ENCODE results near the gene FRMD4B.

DNA sequence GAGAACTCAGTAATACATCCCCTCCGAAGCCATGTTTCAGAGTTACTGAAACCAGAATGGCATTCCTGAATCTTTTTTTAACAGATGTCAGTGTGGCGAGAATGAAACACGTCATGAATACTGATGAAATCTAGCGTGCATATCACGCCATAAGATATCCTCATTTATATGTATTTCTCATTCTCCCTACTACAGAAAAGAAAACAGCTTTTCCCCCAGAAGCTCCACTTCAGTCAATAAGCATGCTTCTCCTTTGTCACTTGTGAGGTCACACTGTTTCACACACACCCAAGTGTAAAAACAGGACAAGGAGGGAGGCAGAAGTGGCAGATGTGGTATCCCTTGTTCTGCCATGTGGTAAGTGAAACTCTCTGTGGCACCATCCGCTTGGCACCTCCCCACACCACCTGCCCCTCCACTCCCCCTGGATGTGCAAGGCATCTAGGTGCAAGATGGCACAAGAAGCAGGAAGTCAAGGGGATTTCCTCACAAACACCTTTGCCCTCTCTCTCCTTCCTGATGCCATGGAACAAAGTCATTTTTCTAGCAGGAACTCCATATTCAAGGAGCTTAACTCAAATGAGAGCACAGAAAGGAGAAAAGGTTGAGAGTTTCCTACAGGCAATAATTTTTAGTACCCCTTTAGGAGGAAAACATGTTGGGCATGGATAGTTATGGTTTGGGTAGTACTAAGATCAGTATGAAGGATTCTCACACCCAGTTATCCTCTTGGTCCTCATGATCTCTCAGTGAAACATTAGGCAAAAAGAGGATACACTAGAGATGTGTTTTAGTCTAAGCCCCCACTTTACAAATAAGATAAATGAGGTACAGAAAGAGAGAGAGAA is 47.5 kb upstream of the FRMD4B start:
- no peak for TF ChIP-seq EZH2 (IDR thresholded peaks at IDR 0.05; ENCODE audit: borderline replicate concordance, low read length)
- TF ChIP-seq, protein P1, sequence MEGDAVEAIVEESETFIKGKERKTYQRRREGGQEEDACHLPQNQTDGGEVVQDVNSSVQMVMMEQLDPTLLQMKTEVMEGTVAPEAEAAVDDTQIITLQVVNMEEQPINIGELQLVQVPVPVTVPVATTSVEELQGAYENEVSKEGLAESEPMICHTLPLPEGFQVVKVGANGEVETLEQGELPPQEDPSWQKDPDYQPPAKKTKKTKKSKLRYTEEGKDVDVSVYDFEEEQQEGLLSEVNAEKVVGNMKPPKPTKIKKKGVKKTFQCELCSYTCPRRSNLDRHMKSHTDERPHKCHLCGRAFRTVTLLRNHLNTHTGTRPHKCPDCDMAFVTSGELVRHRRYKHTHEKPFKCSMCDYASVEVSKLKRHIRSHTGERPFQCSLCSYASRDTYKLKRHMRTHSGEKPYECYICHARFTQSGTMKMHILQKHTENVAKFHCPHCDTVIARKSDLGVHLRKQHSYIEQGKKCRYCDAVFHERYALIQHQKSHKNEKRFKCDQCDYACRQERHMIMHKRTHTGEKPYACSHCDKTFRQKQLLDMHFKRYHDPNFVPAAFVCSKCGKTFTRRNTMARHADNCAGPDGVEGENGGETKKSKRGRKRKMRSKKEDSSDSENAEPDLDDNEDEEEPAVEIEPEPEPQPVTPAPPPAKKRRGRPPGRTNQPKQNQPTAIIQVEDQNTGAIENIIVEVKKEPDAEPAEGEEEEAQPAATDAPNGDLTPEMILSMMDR (IDR thresholded peaks at IDR 0.05; ENCODE audit: low read length), result no peak

Data from OCI-LY1 (cell line).